ENCODE measurements around the gene USH1G. TPM values are rescaled to one million over a fixed set of nuclear protein-coding genes. Genes with fewer than 3 reads are reported as not detected.

USH1G gene
- total and polyA plus RNA-seq, 2 of the 13 experiments (the other 11 are each of a cell fraction or from before 2014, with no cell fraction given), result 0.04 TPM; not detected in 1

DNA sequence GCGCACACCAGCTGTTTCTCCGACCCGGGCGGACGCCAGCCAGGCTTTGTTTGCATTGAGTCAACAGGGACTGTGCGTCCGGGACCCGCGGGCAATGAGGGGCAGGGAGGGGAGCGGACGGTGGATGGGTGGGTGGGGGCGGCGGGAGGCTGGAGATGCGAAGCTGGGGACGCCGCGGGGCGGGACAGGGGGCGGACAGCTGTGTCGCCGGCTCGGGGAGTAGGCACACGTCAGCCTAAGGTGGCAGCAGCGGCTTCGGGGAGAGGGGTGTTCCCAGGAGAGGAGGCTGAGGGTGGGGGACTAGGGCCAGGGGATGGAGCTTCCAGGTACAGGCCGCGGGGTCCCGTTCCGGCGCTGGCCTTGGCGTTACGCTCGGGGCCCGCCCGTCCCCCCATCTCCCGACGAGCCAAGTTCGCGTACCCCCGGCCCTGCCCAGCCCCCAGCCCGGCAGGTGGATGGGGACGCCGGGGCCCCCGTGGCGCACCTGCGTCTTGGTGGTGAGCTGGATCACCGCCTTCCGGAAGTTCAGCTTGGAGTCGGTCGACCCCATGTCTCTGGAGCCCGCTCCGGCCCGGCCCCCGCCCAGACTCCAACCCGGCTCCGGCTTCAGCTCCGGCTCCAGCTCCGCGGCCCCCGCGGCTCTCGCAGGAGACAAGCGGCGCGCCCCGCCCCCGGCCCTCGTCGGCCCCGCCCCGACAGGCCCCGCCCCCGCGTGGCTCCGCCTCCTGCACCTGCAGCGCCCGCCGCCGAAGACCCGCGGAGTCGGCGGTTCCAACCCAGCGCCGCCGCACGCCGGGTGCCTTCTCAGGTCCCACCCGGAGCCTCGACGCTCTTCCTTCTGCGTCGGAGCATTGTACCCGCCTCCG is 49.3 kb upstream of the USH1G start, which contains the start of gene HID1 (continued):
- no peak for TF ChIP-seq ZNF841 (CRISPR knock-in tag; IDR thresholded peaks at IDR 0.05; ENCODE audit: borderline replicate concordance)
- TF ChIP-seq MYC (CRISPR knock-in tag; IDR thresholded peaks at IDR 0.05; ENCODE audit: borderline replicate concordance), result peak; percentile 55; the same call in 1 of the 2 replicates
- TF ChIP-seq, protein P1, sequence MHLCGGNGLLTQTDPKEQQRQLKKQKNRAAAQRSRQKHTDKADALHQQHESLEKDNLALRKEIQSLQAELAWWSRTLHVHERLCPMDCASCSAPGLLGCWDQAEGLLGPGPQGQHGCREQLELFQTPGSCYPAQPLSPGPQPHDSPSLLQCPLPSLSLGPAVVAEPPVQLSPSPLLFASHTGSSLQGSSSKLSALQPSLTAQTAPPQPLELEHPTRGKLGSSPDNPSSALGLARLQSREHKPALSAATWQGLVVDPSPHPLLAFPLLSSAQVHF (CRISPR knock-in tag; IDR thresholded peaks at IDR 0.05), result no peak
- TF ChIP-seq CC2D1A (CRISPR knock-in tag; IDR thresholded peaks at IDR 0.05), result no peak
- TF ChIP-seq THYN1 (CRISPR knock-in tag; IDR thresholded peaks at IDR 0.05; ENCODE audit: borderline replicate concordance, low read depth), result no peak
- no peak for TF ChIP-seq U2AF1 (optimal IDR thresholded peaks at IDR 0.05; ENCODE audit: low read depth, low read length)
- TF ChIP-seq TBX3 (IDR thresholded peaks at IDR 0.05; ENCODE audit: borderline replicate concordance), result no peak
- TF ChIP-seq, protein P2, sequence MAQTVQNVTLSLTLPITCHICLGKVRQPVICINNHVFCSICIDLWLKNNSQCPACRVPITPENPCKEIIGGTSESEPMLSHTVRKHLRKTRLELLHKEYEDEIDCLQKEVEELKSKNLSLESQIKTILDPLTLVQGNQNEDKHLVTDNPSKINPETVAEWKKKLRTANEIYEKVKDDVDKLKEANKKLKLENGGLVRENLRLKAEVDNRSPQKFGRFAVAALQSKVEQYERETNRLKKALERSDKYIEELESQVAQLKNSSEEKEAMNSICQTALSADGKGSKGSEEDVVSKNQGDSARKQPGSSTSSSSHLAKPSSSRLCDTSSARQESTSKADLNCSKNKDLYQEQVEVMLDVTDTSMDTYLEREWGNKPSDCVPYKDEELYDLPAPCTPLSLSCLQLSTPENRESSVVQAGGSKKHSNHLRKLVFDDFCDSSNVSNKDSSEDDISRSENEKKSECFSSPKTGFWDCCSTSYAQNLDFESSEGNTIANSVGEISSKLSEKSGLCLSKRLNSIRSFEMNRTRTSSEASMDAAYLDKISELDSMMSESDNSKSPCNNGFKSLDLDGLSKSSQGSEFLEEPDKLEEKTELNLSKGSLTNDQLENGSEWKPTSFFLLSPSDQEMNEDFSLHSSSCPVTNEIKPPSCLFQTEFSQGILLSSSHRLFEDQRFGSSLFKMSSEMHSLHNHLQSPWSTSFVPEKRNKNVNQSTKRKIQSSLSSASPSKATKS (CRISPR knock-in tag; IDR thresholded peaks at IDR 0.05), result no peak
- TF ChIP-seq ZNF329 (CRISPR knock-in tag; IDR thresholded peaks at IDR 0.05; ENCODE audit: low read depth), result 0 out of 2 replicates have a peak, but pooled peaks have one; percentile 20
- no peak for TF ChIP-seq ZNF20 (CRISPR knock-in tag; IDR thresholded peaks at IDR 0.05)
- TF ChIP-seq, protein P3, sequence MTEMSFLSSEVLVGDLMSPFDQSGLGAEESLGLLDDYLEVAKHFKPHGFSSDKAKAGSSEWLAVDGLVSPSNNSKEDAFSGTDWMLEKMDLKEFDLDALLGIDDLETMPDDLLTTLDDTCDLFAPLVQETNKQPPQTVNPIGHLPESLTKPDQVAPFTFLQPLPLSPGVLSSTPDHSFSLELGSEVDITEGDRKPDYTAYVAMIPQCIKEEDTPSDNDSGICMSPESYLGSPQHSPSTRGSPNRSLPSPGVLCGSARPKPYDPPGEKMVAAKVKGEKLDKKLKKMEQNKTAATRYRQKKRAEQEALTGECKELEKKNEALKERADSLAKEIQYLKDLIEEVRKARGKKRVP (CRISPR knock-in tag; IDR thresholded peaks at IDR 0.05), result no peak
- no peak for TF ChIP-seq ZNF10 (CRISPR knock-in tag; IDR thresholded peaks at IDR 0.05; ENCODE audit: borderline replicate concordance, low read depth)
- TF ChIP-seq, protein P4, sequence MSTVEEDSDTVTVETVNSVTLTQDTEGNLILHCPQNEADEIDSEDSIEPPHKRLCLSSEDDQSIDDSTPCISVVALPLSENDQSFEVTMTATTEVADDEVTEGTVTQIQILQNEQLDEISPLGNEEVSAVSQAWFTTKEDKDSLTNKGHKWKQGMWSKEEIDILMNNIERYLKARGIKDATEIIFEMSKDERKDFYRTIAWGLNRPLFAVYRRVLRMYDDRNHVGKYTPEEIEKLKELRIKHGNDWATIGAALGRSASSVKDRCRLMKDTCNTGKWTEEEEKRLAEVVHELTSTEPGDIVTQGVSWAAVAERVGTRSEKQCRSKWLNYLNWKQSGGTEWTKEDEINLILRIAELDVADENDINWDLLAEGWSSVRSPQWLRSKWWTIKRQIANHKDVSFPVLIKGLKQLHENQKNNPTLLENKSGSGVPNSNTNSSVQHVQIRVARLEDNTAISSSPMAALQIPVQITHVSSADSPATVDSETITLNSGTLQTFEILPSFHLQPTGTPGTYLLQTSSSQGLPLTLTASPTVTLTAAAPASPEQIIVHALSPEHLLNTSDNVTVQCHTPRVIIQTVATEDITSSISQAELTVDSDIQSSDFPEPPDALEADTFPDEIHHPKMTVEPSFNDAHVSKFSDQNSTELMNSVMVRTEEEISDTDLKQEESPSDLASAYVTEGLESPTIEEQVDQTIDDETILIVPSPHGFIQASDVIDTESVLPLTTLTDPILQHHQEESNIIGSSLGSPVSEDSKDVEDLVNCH (CRISPR knock-in tag; IDR thresholded peaks at IDR 0.05), result no peak
- no peak for TF ChIP-seq KDM3A (CRISPR knock-in tag; IDR thresholded peaks at IDR 0.05; ENCODE audit: low read depth)
- TF ChIP-seq FOXO1 (CRISPR knock-in tag; IDR thresholded peaks at IDR 0.05), result no peak; the same call in 1 of the 2 replicates
- TF ChIP-seq ZNF530 (CRISPR knock-in tag; IDR thresholded peaks at IDR 0.05; ENCODE audit: low read depth), result no peak
- no peak for TF ChIP-seq POLR2AphosphoS5 (IDR thresholded peaks at IDR 0.05; ENCODE audit: low read depth, low read length)
- no peak for TF ChIP-seq SP1 (IDR thresholded peaks at IDR 0.05)
- TF ChIP-seq SP1 (CRISPR knock-in tag; IDR thresholded peaks at IDR 0.05), result 0 out of 2 replicates have a peak, but pooled peaks have one; percentile 18
- TF ChIP-seq ZSCAN20 (CRISPR knock-in tag; IDR thresholded peaks at IDR 0.05; ENCODE audit: borderline replicate concordance), result 0 out of 2 replicates have a peak, but pooled peaks have one; percentile 80
- TF ChIP-seq MBD4 (IDR thresholded peaks at IDR 0.05; ENCODE audit: borderline replicate concordance, low read length), result no peak

Measured in HepG2 (cell line).